NCI-H748 treated with DMSO at 0.1 percent for 48 hours (cell line): ENCODE measurements around the gene ARHGAP15.

Experiments
- DNase-seq: peaks from one replicate; lab custom pipeline; 2025; lab: John Stamatoyannopoulos, UW

The ARHGAP15 gene

DNA sequence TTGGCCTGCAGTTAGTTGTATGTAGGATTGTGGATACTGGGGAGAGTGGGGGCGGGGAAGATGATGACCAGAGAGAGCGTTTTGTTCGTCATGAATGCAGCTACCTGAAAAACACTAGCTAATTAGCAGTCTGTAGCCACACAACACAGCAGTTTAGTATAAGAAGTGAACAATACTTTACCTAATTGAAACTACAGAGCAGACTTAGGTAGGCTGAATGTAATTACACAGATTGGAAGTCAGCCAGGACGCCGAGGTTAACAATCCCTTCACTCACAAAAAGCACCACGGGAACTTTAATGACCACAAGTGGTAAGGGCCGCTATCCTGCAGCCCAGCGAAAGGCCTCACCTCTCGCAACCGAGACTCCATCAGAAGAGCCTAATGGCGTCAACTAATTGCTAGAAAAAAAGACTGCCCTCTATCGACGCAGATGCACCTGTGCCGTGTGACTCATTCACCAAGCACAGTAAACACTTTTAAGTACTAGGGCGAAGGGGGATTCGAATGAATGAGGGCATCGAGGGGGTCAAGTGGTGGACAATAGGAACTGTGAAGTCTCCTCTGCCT, 591.0 kb downstream of the ARHGAP15 start:
- peak; percentile 74 for DNase-seq

DNA sequence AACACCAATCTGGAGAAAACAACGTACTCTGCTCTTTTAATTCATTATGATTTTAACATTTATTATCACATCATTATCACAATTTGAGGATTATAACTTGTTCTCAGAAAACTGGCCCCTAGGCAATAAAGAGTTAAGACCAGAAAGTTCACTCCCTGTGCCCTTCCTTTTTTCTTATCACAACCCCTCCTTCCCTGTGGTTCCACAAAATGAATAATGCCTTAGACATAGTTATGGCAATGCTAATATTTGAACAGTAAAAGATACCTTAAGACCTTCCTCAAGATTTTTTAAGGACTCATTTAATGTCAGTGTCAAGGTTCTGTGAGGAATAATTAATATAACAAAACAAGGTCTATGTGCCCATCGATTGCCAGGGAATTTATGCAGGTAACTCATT, 596.2 kb downstream of the ARHGAP15 start:
- DNase-seq: no peak

DNA sequence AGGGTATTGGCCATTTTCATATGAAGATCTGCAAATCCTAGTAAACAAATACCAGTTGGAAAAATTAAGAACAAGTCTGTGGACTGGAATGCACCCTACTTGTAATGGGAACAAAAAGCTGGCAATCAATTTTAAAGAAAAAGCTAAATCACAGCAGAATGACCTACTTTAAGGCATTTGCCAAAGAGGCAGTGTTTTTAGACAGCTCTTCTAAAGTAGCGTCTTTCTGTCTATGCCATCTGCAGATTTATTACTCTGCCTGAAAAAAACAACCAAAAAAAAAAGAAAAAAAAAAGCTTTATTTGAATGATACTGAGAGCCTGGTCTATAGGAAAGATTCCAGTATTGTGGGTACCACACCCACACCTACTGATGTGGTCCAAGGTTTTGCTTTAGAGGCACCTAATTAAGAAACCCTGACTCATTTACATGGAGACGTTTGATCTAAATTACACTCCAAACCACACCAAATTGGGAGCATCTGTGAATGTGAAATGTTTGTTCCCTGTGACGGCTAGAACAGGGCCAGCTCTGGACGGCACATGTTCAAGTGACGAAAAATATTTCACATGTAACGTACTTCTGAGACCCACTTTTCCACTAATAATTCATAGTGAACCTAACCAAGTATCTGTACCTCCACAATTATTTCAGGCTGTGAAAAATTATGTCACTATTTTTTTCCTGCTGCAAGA, 597.1 kb downstream of the ARHGAP15 start:
- DNase-seq: no peak

DNA sequence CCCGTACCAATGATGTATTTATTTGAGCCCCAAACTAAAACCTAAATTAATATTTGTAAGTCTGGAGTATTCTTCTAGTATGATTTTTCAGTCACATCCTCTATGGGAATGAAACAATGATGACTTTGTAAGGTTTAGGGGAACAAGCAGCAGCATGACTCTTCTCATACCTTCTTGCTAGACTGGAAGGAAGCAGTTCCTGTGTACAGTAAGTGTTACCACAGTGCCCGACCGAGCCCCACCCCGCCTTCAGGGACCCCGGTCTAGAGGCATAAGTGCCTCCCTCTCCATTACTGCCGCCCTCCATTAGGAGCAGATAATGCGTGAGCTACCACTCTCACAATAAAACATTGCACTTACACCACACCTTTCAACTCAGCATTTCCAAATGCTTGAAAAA, 599.3 kb downstream of the ARHGAP15 start:
- no peak for DNase-seq

DNA sequence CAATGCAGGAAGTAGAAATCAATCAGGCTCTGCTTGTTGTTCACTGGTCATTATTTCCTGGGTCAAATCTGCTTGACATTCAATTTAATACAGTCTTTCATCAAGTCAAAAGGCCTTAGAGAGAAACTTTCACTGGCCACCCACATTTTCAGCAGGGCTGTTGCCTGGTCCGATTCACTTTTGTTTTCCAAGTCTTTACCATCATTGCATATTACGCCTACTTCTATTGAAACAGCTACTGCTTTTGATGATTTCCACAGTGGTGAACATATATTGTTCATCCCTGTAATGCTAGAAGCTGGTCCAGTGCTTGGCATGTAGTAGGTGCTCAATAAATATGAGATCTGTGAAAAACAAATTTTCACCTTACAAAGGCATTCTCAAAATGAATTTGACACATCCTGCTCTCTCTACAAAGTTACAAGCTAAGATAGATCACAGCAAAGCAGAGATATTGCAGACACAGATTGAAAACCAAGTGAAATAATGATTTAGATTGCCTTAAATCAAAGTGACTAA, 600.1 kb downstream of the ARHGAP15 start:
- no peak for DNase-seq

DNA sequence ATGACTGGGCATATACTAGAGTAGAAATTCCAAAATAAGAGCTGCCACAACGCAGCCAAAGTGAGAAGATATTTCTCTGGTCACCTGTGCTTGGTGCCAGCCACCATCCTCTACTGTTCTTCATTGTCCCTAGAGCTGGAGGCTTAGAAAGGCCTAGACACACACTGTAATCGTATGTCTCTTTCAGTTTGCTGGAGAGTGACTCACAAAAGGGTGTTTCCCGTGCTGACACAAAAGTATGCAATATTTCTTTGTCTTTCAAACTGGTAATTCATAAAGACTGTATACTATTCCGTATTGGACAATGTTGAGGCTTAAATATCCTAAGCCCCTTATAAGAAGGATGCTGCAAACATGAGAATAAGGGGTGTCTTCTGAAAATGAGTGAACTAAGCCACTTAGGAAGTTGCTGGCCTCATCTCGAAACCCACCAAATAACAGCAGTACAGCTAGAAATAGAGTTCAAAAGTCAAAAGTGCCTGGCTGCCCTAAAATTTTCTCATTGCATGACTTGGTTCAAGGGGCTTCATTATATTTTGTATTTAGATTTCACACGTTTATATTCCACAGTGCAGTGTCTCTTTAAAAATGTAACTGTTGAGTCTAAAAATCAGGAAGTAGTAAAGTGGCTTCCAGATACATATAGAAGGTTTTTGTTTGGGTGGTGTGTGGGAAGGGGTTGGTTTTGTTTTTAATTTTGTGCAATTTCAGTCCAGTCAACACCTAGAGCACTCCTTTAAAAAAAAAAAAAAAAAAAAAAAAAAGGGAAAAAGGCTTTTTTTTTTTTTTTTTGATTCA, 601.1 kb downstream of the ARHGAP15 start:
- DNase-seq: no peak

DNA sequence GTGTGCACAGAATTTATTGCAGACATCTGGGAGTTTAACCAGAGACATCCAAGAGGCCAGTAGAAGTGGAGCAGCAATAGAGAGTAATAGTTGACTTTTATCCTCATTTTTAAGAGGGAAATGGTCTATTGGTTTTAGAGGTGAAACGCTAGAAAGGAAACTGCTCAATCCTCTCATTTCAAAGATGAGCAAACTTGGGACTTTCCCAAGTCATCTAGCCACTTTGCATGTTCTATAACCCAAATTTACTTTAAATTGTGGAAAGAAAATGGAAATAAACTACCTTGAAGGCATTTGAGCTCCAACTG, 601.7 kb downstream of the ARHGAP15 start:
- DNase-seq: no peak

DNA sequence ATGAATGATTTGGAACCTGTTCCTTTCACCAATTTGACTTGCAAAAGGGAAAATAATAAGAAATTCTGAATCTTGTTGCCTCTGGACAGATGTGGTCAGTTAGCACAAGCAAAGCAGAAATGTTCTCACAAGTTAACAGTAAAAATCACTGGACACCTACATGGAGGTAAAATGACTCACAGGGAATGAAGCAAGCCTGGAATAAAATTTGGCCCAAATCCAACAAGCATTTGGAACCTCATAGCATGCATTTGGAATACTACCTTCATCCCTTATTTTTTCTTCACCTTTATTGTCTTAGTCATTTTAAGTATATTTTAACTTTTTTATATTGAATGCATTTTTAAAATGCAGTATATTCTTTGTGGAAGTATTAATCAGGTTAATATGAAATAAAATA, 602.9 kb downstream of the ARHGAP15 start:
- DNase-seq: no peak

DNA sequence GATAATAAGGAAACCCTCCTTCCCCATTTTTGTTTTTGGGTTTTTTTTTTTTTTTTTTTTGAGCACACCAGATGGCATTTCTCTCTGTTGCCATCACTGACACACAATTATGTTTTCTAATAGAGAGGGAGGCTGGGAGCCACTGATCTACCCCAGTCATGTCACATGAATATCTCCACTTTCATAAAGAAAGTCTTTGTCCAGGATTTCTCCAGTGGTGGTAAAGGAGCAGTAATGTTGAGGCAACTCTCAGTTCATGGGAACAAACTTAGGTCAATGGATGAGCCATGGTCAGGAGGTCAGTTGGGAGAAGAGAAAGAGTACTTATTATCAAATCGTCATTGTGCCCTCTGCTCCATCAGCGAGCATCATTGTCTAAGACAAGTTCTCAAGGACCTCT, 603.7 kb downstream of the ARHGAP15 start:
- no peak for DNase-seq

DNA sequence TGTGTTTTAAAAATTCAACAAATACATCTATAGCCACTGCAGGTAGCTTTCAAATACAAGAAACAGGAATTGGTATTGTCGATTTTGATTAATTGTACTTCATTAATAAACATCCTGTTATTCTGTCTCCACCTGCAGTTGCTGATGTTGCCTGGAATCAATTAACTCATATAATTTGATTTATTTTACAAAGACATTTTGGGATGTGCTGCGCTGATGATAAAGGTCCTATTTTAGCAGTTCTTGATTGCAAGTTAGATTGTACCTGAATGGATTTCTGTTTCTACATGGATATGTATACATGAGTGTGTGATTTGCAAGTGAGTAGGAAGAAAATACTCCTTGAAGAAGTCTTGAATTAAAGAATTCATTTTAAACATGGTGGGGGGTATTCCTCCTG, 605.3 kb downstream of the ARHGAP15 start:
- no peak for DNase-seq

DNA sequence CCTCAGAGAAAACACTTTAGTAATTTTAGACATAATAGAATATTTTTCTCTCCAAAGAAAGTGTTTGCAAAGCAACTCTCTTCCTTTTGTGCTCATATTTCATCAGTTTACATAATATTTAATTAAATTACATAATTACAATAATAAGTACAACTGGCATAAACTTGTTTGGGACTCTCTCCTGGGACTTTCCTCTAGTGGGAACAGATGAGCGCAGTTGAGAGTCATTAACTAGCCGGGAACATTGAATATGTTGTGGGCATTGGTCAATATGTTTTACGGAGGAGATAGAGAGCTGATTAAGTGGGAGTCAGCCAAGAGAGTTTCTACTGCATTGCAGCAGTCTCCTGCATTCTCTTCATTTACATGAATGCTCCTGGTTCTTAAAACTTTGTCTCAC, 607.7 kb downstream of the ARHGAP15 start:
- DNase-seq: no peak

DNA sequence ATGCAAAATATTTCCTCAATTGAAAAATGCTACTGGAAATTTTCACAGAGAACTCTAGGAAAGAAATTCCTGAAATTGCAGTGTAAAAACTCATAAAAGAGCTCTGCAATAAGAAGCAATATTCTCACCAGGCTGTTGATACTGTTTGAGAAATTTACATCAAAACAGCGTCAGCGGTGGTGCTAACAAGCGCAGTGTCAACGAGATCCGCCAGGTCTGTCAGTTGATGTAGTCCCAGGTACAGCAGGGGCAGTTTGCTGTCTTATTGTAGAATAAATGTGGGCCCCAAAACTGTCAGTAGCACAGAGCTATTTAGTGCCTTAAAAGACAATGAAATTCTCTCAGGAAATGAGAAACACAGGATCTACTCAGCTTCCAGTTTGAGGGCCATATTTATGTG, 611.2 kb downstream of the ARHGAP15 start:
- no peak for DNase-seq

DNA sequence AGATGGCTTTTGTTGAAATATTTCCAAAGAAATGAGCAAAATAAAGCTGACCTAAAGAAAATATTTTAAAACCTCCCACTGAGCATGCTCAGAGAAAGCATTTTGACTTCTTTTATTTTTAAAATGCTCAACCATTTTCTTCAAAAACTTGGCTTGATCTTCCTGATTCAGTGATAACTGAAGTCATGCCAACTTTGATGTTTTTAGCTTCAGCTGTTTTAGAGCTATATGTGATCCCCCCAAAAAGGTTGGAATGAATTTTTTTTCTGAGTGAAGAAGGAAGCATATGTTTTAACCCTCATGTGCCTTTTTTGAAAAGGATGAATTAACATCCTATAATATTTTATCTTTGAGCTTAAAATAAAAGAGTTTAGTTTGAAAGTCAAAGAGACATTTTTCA, 612.0 kb downstream of the ARHGAP15 start:
- DNase-seq: no peak

DNA sequence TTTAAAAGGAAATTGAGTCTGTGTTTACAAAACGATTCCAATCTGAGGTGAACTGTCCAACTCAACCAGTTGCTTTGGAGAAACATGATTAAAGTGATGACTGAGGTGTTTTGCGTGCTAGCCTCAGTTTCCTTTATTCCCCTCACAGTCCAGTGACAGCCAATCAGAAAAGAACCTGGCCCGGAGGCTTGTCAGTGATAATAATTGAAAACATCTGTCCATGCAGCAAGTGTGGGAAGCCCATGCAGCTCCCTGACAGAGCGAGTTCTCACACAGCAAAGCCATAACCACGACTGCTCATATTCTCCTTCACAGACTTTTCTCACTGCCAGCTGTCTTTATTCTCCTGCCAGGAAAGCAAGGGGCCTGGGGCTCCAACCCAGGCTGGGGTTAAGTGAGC, 613.4 kb downstream of the ARHGAP15 start:
- no peak for DNase-seq

DNA sequence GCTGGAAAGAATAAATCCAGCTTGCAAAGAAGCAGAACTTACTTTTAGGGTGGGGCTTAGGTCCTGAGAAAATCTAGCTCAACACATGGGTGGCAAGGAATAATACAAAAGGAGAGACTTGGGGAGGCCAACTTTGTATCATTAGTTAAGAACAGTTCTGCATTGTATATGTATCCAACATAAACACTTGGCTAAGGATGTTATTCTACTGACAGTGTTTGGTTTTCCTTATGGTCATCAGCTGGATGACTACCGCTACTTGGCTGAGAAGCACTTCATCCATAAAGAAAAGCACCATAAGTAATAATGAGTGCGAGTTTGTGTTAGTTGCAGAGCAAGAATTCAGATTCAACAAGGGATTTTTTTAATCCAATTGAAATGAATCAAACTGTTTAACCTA, 614.9 kb downstream of the ARHGAP15 start:
- no peak for DNase-seq

DNA sequence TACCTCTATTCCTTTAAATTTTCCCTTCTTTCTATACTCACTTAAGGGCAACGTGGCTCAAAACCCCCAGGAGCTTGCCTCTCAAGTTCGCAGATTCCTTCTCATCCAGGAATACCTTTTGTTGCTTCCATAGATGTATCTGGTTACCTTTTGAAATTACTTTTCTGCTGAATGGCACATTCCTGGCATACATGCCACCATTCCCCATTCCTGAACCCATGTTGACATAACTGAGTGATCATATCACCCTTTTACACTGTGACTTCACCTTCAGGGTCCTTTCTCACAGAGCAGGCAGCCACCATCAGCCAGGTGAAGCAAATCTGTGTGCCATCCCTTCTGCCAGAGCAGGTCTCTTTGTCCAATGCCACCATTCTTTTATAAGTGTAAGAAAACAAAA, 615.8 kb downstream of the ARHGAP15 start:
- DNase-seq: no peak

DNA sequence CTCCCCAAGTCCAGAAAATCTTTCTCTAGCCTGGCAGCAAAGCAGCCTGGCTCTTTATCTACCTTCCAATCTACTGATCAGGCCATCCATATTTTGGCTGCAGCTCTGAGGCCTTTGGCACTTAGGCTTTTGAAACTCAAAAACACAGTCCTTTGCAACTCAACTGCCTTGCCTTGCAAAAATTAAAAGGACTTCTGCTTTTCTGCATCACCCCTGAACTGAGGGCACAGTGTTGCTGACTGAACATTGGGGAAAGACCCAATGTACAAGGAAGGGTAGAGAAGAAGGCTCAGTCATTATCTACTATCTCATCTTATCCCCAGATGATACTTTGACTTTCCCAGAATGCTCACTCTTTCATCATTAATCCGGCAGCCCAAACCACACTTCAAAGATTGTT, 625.5 kb downstream of the ARHGAP15 start:
- DNase-seq: no peak

DNA sequence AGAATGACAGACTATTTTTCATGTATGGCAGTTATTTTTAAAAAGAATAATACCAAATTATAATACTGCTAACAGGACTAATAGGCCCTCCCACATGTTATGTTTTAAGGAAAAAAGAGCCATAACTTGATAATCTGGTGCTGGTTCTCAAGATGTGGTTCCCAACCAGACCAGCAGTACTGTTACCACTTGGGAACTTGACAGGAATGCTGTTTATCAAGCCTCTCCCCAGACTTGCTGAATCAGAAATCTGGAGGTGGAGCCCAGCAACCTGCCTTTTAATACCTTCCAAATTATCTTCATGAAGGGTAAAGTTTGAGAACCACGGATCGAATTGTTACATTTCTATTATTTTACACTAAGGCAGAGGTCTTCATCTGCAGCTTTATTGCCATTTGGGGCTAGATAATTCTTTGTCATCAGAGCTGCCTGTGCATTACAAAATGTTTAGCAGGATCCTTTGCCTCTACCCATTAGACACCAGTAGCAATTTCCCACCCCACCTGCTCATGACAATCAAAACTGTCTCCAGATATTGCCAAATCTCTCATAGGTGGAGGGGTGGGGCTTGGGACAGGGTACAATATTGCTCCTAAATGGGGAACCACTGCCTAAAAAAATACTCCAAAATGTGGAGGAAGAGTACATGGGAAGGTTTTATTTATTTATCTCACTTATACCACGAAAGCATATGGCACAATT, 629.6 kb downstream of the ARHGAP15 start:
- no peak for DNase-seq

DNA sequence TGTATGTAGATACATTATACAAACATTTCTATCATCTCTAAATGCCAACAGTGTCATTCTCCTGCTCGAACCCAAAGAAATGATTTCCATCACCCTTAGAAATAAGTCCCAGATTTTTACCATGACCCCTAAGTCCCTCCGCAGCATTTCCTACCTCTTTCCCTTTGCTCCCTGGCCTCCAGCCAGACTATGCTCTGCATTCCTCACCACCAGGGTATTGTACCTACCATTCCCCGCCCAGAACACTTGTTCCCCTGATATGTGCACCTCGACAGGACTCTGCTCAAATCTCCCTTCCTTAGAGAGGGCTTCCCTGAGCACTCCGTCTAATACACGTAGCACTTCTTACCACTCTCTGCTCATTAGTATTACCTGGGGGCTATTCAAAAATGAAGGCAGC, 630.2 kb downstream of the ARHGAP15 start:
- DNase-seq: no peak

DNA sequence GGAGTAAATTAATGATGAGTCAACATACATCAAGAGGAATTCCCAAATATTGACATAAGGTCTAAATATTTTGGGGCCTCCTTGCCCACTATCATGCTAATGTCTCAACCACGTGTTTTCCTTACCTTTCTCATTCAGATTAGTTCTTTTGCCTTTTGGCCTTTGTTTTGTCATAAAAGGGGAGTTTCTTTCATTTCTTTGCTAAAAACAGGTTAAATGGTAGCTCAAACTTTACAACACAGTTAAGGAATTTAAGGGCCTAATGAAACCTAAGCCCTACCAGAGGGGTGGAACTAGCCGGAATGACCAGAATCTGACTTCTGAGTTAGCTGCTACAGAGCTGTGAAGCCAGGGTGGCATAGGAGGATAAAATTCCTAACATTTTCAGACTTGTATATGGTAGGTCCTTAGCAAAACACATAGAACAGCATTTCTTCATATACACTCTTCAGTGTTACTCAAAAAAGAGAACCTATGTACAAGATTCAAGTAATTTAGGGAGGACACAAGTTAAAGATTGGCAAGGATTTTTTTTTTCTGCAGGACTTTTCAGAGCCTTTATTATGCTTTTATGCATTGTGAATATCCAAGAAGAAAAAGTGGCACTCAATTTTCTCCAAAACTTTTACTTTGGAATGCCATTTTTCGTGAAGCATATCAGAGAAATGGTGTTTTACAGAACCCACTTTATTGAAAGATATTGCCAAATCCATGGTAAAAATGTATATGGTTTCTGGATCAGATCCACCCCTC, 633.1 kb downstream of the ARHGAP15 start:
- no peak for DNase-seq

DNA sequence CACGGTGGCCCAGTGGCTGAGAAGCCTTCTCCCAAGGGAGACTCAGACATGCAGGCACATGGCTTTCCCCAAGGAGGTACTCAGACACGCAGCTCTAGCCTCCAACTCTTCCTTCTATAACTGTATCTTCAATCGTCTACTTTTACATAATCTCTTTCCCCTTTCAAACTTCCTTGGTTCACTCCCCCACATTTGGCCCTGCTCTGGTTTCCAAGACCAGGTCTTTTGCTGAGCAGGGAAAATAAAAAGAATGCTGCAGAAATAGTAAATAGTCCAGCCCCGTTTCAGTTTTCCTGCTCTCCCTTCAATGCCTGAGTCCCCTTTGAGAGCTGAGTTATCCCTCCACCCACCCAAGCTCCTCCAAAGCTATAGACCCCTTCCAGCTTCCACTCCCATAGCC, 635.0 kb downstream of the ARHGAP15 start:
- no peak for DNase-seq

DNA sequence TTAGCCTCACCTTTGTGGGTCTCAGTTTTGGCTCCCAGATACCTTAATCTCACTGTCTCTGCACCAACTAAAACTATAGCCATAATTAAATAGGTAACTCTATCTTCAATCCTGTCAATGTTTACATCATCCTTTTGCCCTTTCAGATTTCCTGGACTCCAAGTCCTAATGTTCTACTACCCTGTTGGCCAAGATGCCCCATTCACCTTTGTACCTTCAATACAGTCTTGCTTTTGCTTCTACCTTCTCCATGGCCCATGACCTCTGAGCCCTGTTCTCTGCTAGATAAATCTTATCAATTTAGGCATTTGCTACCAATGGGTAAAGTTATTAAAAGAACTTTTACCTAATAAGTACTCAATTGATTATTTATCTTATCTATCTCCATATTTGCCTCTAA, 635.5 kb downstream of the ARHGAP15 start:
- no peak for DNase-seq
